ENCODE results near the gene RER1. TPM values are rescaled to one million over a fixed set of nuclear protein-coding genes. Genes with fewer than 3 reads are reported as not detected.

The RER1 gene
- total RNA-seq, 2 experiments from 2014 or later = 120 to 131 TPM

GRCh38 chr1:2442661-2443060 lies 51.0 kb downstream of the RER1 start:
- no peaks in the 10 kb centered on the region for H3K36me3 Mint-ChIP-seq (ENCODE audit: low read depth)
- no peak overlapping the region for H3K27ac Mint-ChIP-seq
- H3K27me3 Mint-ChIP-seq = peaks cover 11% of the 10 kb centered on the region
- no peaks in the 10 kb centered on the region for H3K9me3 Mint-ChIP-seq
- DNase-seq (no peak), ATAC-seq (no peak)
- CTCF ChIA-PET = no interaction called here
- TF ChIP-seq CTCF (IDR thresholded peaks at IDR 0.05) = no peak
- intact Hi-C loops (cut with micrococcal nuclease) = no loop called here
- H3K4me1 Mint-ChIP-seq (ENCODE audit: low read depth) = no peaks in the 10 kb centered on the region
- POLR2A ChIA-PET = no interaction called here
- H3K4me3 Mint-ChIP-seq = no peak overlapping the region

GRCh38 chr1:2443277-2444137 lies 51.9 kb downstream of the RER1 start:
- CTCF ChIA-PET = interaction anchor here (1.0 kb wide), 1 partner anchor 24 kb away, joined by 3 read pairs; no protein-coding TSS in a partner anchor
- Mint-ChIP-seq H3K36me3 (ENCODE audit: low read depth) (no peaks in the 10 kb centered on the region), H3K27ac (no peak overlapping the region), H3K4me1 (ENCODE audit: low read depth) (no peaks in the 10 kb centered on the region), H3K4me3 (no peak overlapping the region), H3K9me3 (no peaks in the 10 kb centered on the region), H3K27me3 (peaks cover 11% of the 10 kb centered on the region)
- no peak for TF ChIP-seq CTCF (IDR thresholded peaks at IDR 0.05)
- peak; percentile 35 for DNase-seq
- POLR2A ChIA-PET = no interaction called here
- peak; percentile 56 for ATAC-seq
- intact Hi-C loops (cut with micrococcal nuclease) = no loop called here

GRCh38 chr1:2444138-2444591 lies 52.5 kb downstream of the RER1 start:
- CTCF ChIA-PET = interaction anchor here (1.0 kb wide), 1 partner anchor 25 kb away, joined by 3 read pairs; no protein-coding TSS in a partner anchor
- no peak for TF ChIP-seq CTCF (IDR thresholded peaks at IDR 0.05)
- DNase-seq (no peak), ATAC-seq (no peak)
- no peaks in the 10 kb centered on the region for H3K4me1 Mint-ChIP-seq (ENCODE audit: low read depth)
- H3K27me3 Mint-ChIP-seq = peaks cover 11% of the 10 kb centered on the region
- no peaks in the 10 kb centered on the region for H3K36me3 Mint-ChIP-seq (ENCODE audit: low read depth)
- no peak overlapping the region for H3K27ac Mint-ChIP-seq
- intact Hi-C loops (cut with micrococcal nuclease) = no loop called here
- H3K4me3 Mint-ChIP-seq = no peak overlapping the region
- H3K9me3 Mint-ChIP-seq = no peaks in the 10 kb centered on the region
- POLR2A ChIA-PET = no interaction called here

- no peak overlapping the region for H3K27ac Mint-ChIP-seq
- no peaks in the 10 kb centered on the region for H3K9me3 Mint-ChIP-seq
- no peak for ATAC-seq
- no peaks in the 10 kb centered on the region for H3K4me1 Mint-ChIP-seq (ENCODE audit: low read depth)
- H3K27me3 Mint-ChIP-seq = peaks cover 11% of the 10 kb centered on the region
- intact Hi-C loops (cut with micrococcal nuclease) = no loop called here
- no peak overlapping the region for H3K4me3 Mint-ChIP-seq
- H3K36me3 Mint-ChIP-seq (ENCODE audit: low read depth) = no peaks in the 10 kb centered on the region
- ChIA-PET CTCF (no interaction called here), POLR2A (no interaction called here)
- no peak for DNase-seq
- no peak for TF ChIP-seq CTCF (IDR thresholded peaks at IDR 0.05)
Measured at GRCh38 chr1:2445162-2445822, 53.7 kb downstream of the RER1 start.

GRCh38 chr1:2445823-2446215 lies 54.2 kb downstream of the RER1 start:
- Mint-ChIP-seq H3K27ac (no peak overlapping the region), H3K4me1 (ENCODE audit: low read depth) (no peaks in the 10 kb centered on the region), H3K9me3 (no peaks in the 10 kb centered on the region), H3K4me3 (no peak overlapping the region), H3K27me3 (peaks cover 11% of the 10 kb centered on the region), H3K36me3 (ENCODE audit: low read depth) (no peaks in the 10 kb centered on the region)
- no peak for ATAC-seq
- no peak for TF ChIP-seq CTCF (IDR thresholded peaks at IDR 0.05)
- ChIA-PET CTCF (no interaction called here), POLR2A (no interaction called here)
- intact Hi-C loops (cut with micrococcal nuclease) = no loop called here
- DNase-seq = no peak

Data from activated CD8-positive, alpha-beta T cell treated with anti-CD3 and anti-CD28 coated beads for 36 hours (primary cell).